CD14-positive monocyte (primary cell): ENCODE measurements around the gene TUBG2. TPM values are rescaled to one million over a fixed set of nuclear protein-coding genes. Genes with fewer than 3 reads are reported as not detected.

Experiments
- DNase-seq, 3 donors: peaks; one replicate each; pipeline ENCODE4 v3.0.0-alpha.2; 2011 to 2022
- H2AFZ ChIP-seq: 2 replicates; pipeline ENCODE4 v1.6.0; 2012; ENCODE audit warnings: mild to moderate bottlenecking, low read depth, low read length, inconsistent platforms; ENCODE audit not compliant: insufficient read depth, poor library complexity, severe bottlenecking
- H3K27ac ChIP-seq, 2 donors: 1 replicate in 1 of 2; 2 replicates in 1 of 2; pipeline ENCODE4 v1.5.1; 2012 to 2013; ENCODE audit warnings: low read length in 2 of 2, control low read depth in 1 of 2, inconsistent platforms in 1 of 2, low read depth in 1 of 2, mild to moderate bottlenecking in 1 of 2
- H3K27me3 ChIP-seq, 2 donors: one replicate each; pipeline versions ENCODE4 v1.6.0 to v1.6.1; 2011 to 2013; ENCODE audit warnings: low read length in 2 of 2; ENCODE audit not compliant: control insufficient read depth in 2 of 2, insufficient read depth in 2 of 2
- H3K36me3 ChIP-seq, 2 donors: replicated peaks in 1 of 2; 1 replicate in 1 of 2; 2 replicates in 1 of 2; pipeline versions ENCODE4 v1.5.1 to v1.6.1; 2012 to 2013; ENCODE audit warnings: low read length in 2 of 2, control low read depth in 1 of 2, inconsistent platforms in 1 of 2, mild to moderate bottlenecking in 1 of 2; ENCODE audit not compliant: insufficient read depth in 2 of 2, control insufficient read depth in 1 of 2
- H3K4me1 ChIP-seq, 2 donors: 1 replicate in 1 of 2; 2 replicates in 1 of 2; pipeline versions ENCODE4 v1.5.1 to v1.6.1; 2012 to 2013; ENCODE audit warnings: low read length in 2 of 2, control low read depth in 1 of 2, inconsistent platforms in 1 of 2, mild to moderate bottlenecking in 1 of 2, moderate library complexity in 1 of 2; ENCODE audit not compliant: insufficient read depth in 2 of 2, control insufficient read depth in 1 of 2
- H3K4me2 ChIP-seq: replicated peaks from 2 replicates; pipeline ENCODE3; 2012; ENCODE audit warnings: low read length, moderate library complexity, mild to moderate bottlenecking; ENCODE audit not compliant: poor library complexity, severe bottlenecking; ENCODE audit errors: extremely low read depth
- H3K4me3 ChIP-seq, 3 experiments: fragments of 200-600 bp in 1 of 3; sonication (generic) in 1 of 3; replicated peaks in 1 of 3; 1 replicate in 2 of 3; 2 replicates in 1 of 3; pipeline ENCODE4 v1.5.1; 2011 to 2013; ENCODE audit warnings: low read length in 3 of 3, mild to moderate bottlenecking in 3 of 3, control low read depth in 2 of 3, low read depth in 2 of 3, inconsistent platforms in 1 of 3, moderate library complexity in 1 of 3
- H3K79me2 ChIP-seq: 2 replicates; pipeline ENCODE4 v1.6.0; 2012; ENCODE audit warnings: mild to moderate bottlenecking, control low read depth, inconsistent platforms, low read length, moderate library complexity; ENCODE audit not compliant: insufficient read depth
- H3K9ac ChIP-seq: 2 replicates; pipeline ENCODE4 v1.6.0; 2017; ENCODE audit warnings: low read length, mild to moderate bottlenecking; ENCODE audit not compliant: insufficient read depth, poor library complexity, severe bottlenecking
- H3K9me3 ChIP-seq, 2 donors: replicated peaks in 1 of 2; 1 replicate in 1 of 2; 2 replicates in 1 of 2; pipeline versions ENCODE4 v1.5.1 to v1.6.1; 2012 to 2013; ENCODE audit warnings: low read length in 2 of 2, control low read depth in 1 of 2; ENCODE audit not compliant: control insufficient read depth in 1 of 2, insufficient read depth in 1 of 2
- H4K20me1 ChIP-seq: 2 replicates; pipeline ENCODE4 v1.6.0; 2012; ENCODE audit warnings: mild to moderate bottlenecking, low read length, control low read depth, moderate library complexity; ENCODE audit not compliant: insufficient read depth
- H3K27ac Mint-ChIP-seq, 7 donors: one replicate each; pipeline ENCODE4 v1.8.0; 2020; ENCODE audit warnings: mild to moderate bottlenecking in 7 of 7, mixed read lengths in 7 of 7, moderate library complexity in 6 of 7, inconsistent platforms in 2 of 7
- H3K27me3 Mint-ChIP-seq, 3 donors: one replicate each; pipeline ENCODE4 v1.8.0; 2021 to 2022; ENCODE audit warnings: low read depth in 3 of 3, mild to moderate bottlenecking in 3 of 3, mixed read lengths in 3 of 3, moderate library complexity in 3 of 3, inconsistent platforms in 1 of 3
- H3K36me3 Mint-ChIP-seq, 2 donors: one replicate each; pipeline ENCODE4 v1.8.0; 2020; ENCODE audit warnings: mixed read lengths in 2 of 2, inconsistent platforms in 1 of 2, mild to moderate bottlenecking in 1 of 2
- H3K4me1 Mint-ChIP-seq: one replicate; pipeline ENCODE4 v1.8.0; 2020; ENCODE audit warnings: mild to moderate bottlenecking, mixed read lengths
- H3K4me3 Mint-ChIP-seq, 2 donors: one replicate each; pipeline ENCODE4 v1.8.0; 2020; ENCODE audit warnings: mild to moderate bottlenecking in 2 of 2, mixed read lengths in 2 of 2, moderate library complexity in 1 of 2
- H3K9me3 Mint-ChIP-seq, 7 donors: one replicate each; pipeline ENCODE4 v1.8.0; 2020 to 2022; ENCODE audit warnings: mixed read lengths in 7 of 7, mild to moderate bottlenecking in 6 of 7, moderate library complexity in 6 of 7, inconsistent platforms in 2 of 7
- WGBS: methylation state at CpG from one replicate; pipeline ENCODE4 v1.1.5; 2013; ENCODE audit warnings: missing lambda C conversion rate; ENCODE audit not compliant: insufficient coverage; 5-methylcytosine and 5-hydroxymethylcytosine counted together
- intact Hi-C, 2 donors: fragments of 100-400 bp; cut with micrococcal nuclease; formaldehyde crosslinking; loops; one replicate each; pipeline versions ENCODE4 v1.15.0 to v1.15.1; 2023
- polyA plus RNA-seq, 3 donors: library from polyadenylated mRNA; depleted of rRNA in 1 of 3; unstranded in 2 of 3; stranded (reverse) in 1 of 3; fragments of 300-500 nt in 2 of 3; fragments of >200 nt in 1 of 3; fragmentation: Illumina TruSeq in 2 of 3; gene quantifications; 1 replicate in 2 of 3; 2 replicates in 1 of 3; pipeline ENCODE4 v1.2.3, GENCODE V29; 2012 to 2021
- TF ChIP-seq, protein P1 (sequence below): fragments of 200-600 bp; IDR thresholded peaks from one replicate; pipeline ENCODE4 v1.8.0; 2022; ENCODE audit warnings: antibody characterized with exemption, mild to moderate bottlenecking

Gene TUBG2
- polyA plus RNA-seq, 3 donors: 0.31 to 7.3 (median 0.47) TPM

DNA sequence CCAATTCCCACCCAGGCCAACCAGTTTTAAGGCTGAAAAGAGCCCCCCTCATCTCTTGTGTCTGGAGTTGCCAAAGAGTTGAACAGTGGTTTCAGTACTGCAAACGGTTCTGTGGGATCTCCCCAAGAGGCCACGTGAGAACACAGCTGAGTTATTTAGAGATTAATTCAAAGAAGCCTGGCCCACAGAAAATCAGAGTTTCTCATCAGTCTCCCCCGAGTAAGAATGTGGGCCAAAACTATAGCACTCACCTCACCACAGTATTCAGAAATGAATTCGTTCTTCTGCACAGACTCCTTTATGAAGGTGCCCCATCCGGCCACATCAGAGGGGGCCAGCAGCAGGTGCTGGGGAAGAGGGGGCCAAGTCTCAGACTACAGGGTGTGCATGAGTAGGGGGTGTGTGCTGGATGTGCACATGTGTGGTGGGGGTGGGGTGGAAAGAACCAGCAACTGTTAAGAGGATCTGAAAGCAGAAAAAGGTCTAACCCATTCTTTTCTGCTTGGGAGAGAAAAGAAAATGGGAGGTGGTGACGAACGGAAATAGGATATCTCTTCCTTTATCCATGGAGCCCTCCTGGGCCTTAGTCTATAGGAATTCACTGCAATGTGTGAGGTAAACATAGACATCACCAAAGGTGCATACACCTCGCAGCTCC lies 45.9 kb downstream of the TUBG2 start:
- intact Hi-C loops: no loop called here
- no peaks in the 10 kb centered on the region for H3K4me1 ChIP-seq
- no peak overlapping the region for H2AFZ ChIP-seq
- peaks cover 93 to 100% of the 10 kb centered on the region in 2 donors for H3K36me3 ChIP-seq
- H3K4me3 ChIP-seq: no peak overlapping the region
- H3K27me3 ChIP-seq: no peaks in the 10 kb centered on the region
- H4K20me1 ChIP-seq: no peaks in the 10 kb centered on the region
- no peaks in the 10 kb centered on the region for H3K9me3 ChIP-seq
- WGBS: 88% methylated on average over 6 of the region's 8 CpGs
- Mint-ChIP-seq H3K9me3 (peaks cover 0 to 2% (median 0%) of the 10 kb centered on the region in 7 donors), H3K27ac (no peak overlapping the region), H3K4me1 (no peaks in the 10 kb centered on the region), H3K4me3 (no peak overlapping the region), H3K36me3 (peaks cover 91 to 100% of the 10 kb centered on the region in 2 donors), H3K27me3 (peaks cover 0 to 2% (median 0%) of the 10 kb centered on the region in 3 donors)
- H3K4me2 ChIP-seq: no peak overlapping the region
- no peak overlapping the region for H3K27ac ChIP-seq
- no peak overlapping the region for H3K9ac ChIP-seq
- DNase-seq: no peak
- no peaks in the 10 kb centered on the region for H3K79me2 ChIP-seq
- TF ChIP-seq, protein P1, sequence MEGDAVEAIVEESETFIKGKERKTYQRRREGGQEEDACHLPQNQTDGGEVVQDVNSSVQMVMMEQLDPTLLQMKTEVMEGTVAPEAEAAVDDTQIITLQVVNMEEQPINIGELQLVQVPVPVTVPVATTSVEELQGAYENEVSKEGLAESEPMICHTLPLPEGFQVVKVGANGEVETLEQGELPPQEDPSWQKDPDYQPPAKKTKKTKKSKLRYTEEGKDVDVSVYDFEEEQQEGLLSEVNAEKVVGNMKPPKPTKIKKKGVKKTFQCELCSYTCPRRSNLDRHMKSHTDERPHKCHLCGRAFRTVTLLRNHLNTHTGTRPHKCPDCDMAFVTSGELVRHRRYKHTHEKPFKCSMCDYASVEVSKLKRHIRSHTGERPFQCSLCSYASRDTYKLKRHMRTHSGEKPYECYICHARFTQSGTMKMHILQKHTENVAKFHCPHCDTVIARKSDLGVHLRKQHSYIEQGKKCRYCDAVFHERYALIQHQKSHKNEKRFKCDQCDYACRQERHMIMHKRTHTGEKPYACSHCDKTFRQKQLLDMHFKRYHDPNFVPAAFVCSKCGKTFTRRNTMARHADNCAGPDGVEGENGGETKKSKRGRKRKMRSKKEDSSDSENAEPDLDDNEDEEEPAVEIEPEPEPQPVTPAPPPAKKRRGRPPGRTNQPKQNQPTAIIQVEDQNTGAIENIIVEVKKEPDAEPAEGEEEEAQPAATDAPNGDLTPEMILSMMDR: no peak

DNA sequence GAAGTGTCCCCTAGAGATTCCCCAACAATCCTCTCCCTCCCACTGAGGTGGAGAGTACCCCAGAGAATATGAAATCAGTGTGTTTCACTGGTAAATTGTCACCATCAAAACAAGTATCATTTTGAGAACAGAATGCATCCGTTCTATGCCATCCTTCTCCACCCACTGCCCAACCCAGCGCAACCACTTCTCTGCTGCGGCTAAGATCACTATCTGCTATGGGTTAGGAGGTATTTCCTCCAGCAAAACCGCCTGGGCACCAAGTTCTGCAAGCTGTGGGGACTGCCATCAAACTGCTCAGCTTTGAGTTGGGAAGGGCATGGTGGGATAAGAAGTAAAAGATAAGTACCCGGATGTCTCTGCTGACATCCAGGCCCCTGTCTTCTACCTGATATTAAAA lies 47.6 kb downstream of the TUBG2 start:
- Histone ChIP-seq H3K9ac (no peak overlapping the region), H3K36me3 (peaks cover 94 to 100% of the 10 kb centered on the region in 2 donors), H3K4me1 (no peaks in the 10 kb centered on the region), H2AFZ (no peak overlapping the region), H3K27me3 (no peaks in the 10 kb centered on the region), H3K4me2 (no peak overlapping the region), H3K9me3 (no peaks in the 10 kb centered on the region), H3K27ac (no peak overlapping the region), H4K20me1 (no peaks in the 10 kb centered on the region), H3K4me3 (no peak overlapping the region), H3K79me2 (no peaks in the 10 kb centered on the region)
- peaks cover 0 to 2% (median 0%) of the 10 kb centered on the region in 7 donors for H3K9me3 Mint-ChIP-seq
- H3K36me3 Mint-ChIP-seq: peaks cover 90 to 100% of the 10 kb centered on the region in 2 donors
- DNase-seq: no peak
- no peak overlapping the region for H3K27ac Mint-ChIP-seq
- H3K27me3 Mint-ChIP-seq: peaks cover 0 to under 1% (median 0%) of the 10 kb centered on the region in 3 donors
- intact Hi-C loops: no loop called here
- no CpG with 5 or more reads among the region's 5 CpGs for WGBS
- no peaks in the 10 kb centered on the region for H3K4me1 Mint-ChIP-seq
- H3K4me3 Mint-ChIP-seq: no peak overlapping the region
- TF ChIP-seq, protein P1: no peak
